K562 (cell line): ENCODE results near the gene KMO. TPM values are rescaled to one million over a fixed set of nuclear protein-coding genes. Genes with fewer than 3 reads are reported as not detected.
A peak's percentile ranks its signal among the peaks of the same experiment; 100 is the strongest.

ENCODE experiments used
- CXXC5 ChIP-seq: fragments of 250-450 bp; sonication (Bioruptor Pico); IDR thresholded peaks from 2 replicates; pipeline ENCODE4 v1.8.0; 2022; ENCODE audit warnings: inconsistent platforms, mild to moderate bottlenecking, moderate library complexity
- EGR1 ChIP-seq: fragments of 450-650 bp; conservative IDR thresholded peaks from 2 replicates; pipeline ENCODE4 v1.6.1; 2017; ENCODE audit warnings: mild to moderate bottlenecking
- ELK1 ChIP-seq: sonication (generic); formaldehyde crosslinking; IDR thresholded peaks from 2 replicates; pipeline ENCODE4 v1.8.1; 2022; ENCODE audit warnings: missing genetic modification reagents
- JUND ChIP-seq, 2 experiments: IDR thresholded peaks; 2 replicates in 1 of 2; 3 replicates in 1 of 2; pipeline ENCODE4 v1.6.1; 2011; ENCODE audit warnings: borderline replicate concordance in 2 of 2, low read depth in 2 of 2, low read length in 2 of 2, improper control_type of control experiment in 1 of 2, missing biosample characterization in 1 of 2, missing genetic modification characterization in 1 of 2, missing genetic modification reagents in 1 of 2
- KDM1A ChIP-seq, 2 experiments: fragments of 450-650 bp; IDR thresholded peaks; 2 replicates each; pipeline ENCODE4 v1.6.1; 2016; ENCODE audit warnings: mild to moderate bottlenecking in 2 of 2
- NR2F6 ChIP-seq: fragments of 450-650 bp; formaldehyde crosslinking; IDR thresholded peaks from 2 replicates; pipeline ENCODE4 v1.4.0; 2020; ENCODE audit warnings: mild to moderate bottlenecking
- NUFIP1 ChIP-seq: fragments of 450-650 bp; IDR thresholded peaks from 2 replicates; pipeline ENCODE4 v1.6.1; 2018; ENCODE audit not compliant: partially characterized antibody
- THRB ChIP-seq: fragments of 450-650 bp; formaldehyde crosslinking; conservative IDR thresholded peaks from 2 replicates; pipeline ENCODE4 v1.4.0; 2022; ENCODE audit warnings: mild to moderate bottlenecking, missing genetic modification characterization
- ZBTB26 ChIP-seq: fragments of 450-650 bp; formaldehyde crosslinking; IDR thresholded peaks from 2 replicates; pipeline ENCODE4 v1.4.0; 2022; ENCODE audit warnings: missing genetic modification characterization
- ZC3H11A ChIP-seq: IDR thresholded peaks from 2 replicates; pipeline ENCODE4 v1.6.1; 2012; ENCODE audit warnings: low read depth, low read length, improper control_type of control experiment
- ZNF318 ChIP-seq, 2 experiments: fragments of 450-650 bp; IDR thresholded peaks; 2 replicates each; pipeline ENCODE4 v1.6.1; 2016; ENCODE audit warnings: mild to moderate bottlenecking in 2 of 2, borderline replicate concordance in 1 of 2, low read depth in 1 of 2, moderate library complexity in 1 of 2
- ZNF445 ChIP-seq: fragments of 250-450 bp; sonication (Bioruptor Pico); IDR thresholded peaks from 2 replicates; pipeline ENCODE4 v1.4.0; 2020; ENCODE audit warnings: low read depth, mild to moderate bottlenecking, moderate library complexity
- ZNF512 ChIP-seq: IDR thresholded peaks from 2 replicates; pipeline ENCODE4 v1.6.1; 2016; ENCODE audit warnings: missing genetic modification characterization, missing compliant biosample characterization
- ZNF668 ChIP-seq: fragments of 250-450 bp; sonication (Bioruptor Pico); IDR thresholded peaks from 2 replicates; pipeline ENCODE4 v1.8.0; 2022; ENCODE audit warnings: mild to moderate bottlenecking, inconsistent platforms
- ZNF76 ChIP-seq: fragments of 250-450 bp; sonication (Bioruptor Pico); IDR thresholded peaks from 2 replicates; pipeline ENCODE4 v1.4.0; 2020; ENCODE audit warnings: mild to moderate bottlenecking, moderate library complexity, borderline replicate concordance
- polyA plus RNA-seq, 8 experiments: library from polyadenylated mRNA; depleted of rRNA in 4 of 8; stranded (reverse) in 5 of 8; unstranded in 3 of 8; fragments of >200 nt; fragmentation: Nextera tagmentation in 2 of 8; fragmentation: Illumina TruSeq in 1 of 8; extraction: Ambion mirVana in 2 of 8; extraction: Trizol in 1 of 8; gene quantifications; 2 replicates each; pipeline versions ENCODE4 v1.2.1 to v1.2.3, GENCODE V29; 2011 to 2014; ENCODE audit warnings: inconsistent platforms in 1 of 8, missing spikeins in 1 of 8
- total RNA-seq, 7 experiments: library from RNA; depleted of rRNA in 6 of 7; stranded (reverse); fragments of >200 nt in 6 of 7; fragmentation: Illumina TruSeq in 2 of 7; extraction: Trizol in 2 of 7; gene quantifications; 2 replicates each; pipeline versions ENCODE4 v1.2.1 to v1.2.3, GENCODE V29; 2011 to 2021; ENCODE audit warnings: low replicate concordance in 1 of 7

The KMO gene
- total and polyA plus RNA-seq, 9 of the 15 experiments (the other 6 are each of a cell fraction or from before 2014, with no cell fraction given): 0.01 to 0.11 (median 0.01) TPM; not detected in 6

- no peak for TF ChIP-seq ZNF318 (IDR thresholded peaks at IDR 0.05; ENCODE audit: borderline replicate concordance in 1 of 2, low read depth in 1 of 2)
- no peak for TF ChIP-seq ELK1 (CRISPR knock-in tag)
- TF ChIP-seq NR2F6: no peak
- TF ChIP-seq ZBTB26 (CRISPR knock-in tag): no peak
- peak; percentile 74 to 83 for TF ChIP-seq KDM1A (IDR thresholded peaks at IDR 0.05)
- TF ChIP-seq ZNF668: no peak
- TF ChIP-seq NUFIP1: no peak
- TF ChIP-seq EGR1: no peak
- peak; percentile 49; the same call in 1 of the 2 replicates for TF ChIP-seq ZNF512
- TF ChIP-seq JUND (IDR thresholded peaks at IDR 0.05; ENCODE audit: borderline replicate concordance, low read depth, low read length): no peak
- 0 out of 3 replicates have a peak, but pooled peaks have one; percentile 4 for TF ChIP-seq JUND (tag; IDR thresholded peaks at IDR 0.05; ENCODE audit: borderline replicate concordance, low read depth, low read length)
- no peak for TF ChIP-seq ZC3H11A
- no peak for TF ChIP-seq ZNF445 (CRISPR knock-in tag)
- TF ChIP-seq THRB (CRISPR knock-in tag): no peak
- TF ChIP-seq CXXC5 (CRISPR knock-in tag): no peak
- no peak for TF ChIP-seq ZNF76
These were observed at the start of gene KMO (continued) for GRCh38 chr1:241532162-241532531.
